HL-60 (cell line): ENCODE data around the gene DNMT1.

Experiments used
- DNase-seq, 2 experiments: peaks; one replicate each; pipeline ENCODE4 v3.0.0-alpha.2; 2010 to 2020; ENCODE audit warnings: low read depth in 1 of 2, low spot score in 1 of 2
- H3K27ac ChIP-seq: fragments of 250-450 bp; sonication (Bioruptor Pico); replicated peaks from 2 replicates; pipeline ENCODE4 v1.5.1; 2020; ENCODE audit warnings: mild to moderate bottlenecking, moderate library complexity
- H3K27me3 ChIP-seq: fragments of 250-450 bp; sonication (Bioruptor Pico); 2 replicates; pipeline ENCODE4 v1.5.1; 2021; ENCODE audit warnings: mild to moderate bottlenecking, moderate library complexity; ENCODE audit not compliant: insufficient read depth, poor library complexity, severe bottlenecking
- H3K4me3 ChIP-seq: replicated peaks from 2 replicates; pipeline ENCODE4 v1.5.1; 2011; ENCODE audit warnings: mild to moderate bottlenecking, control low read depth, low read length; ENCODE audit not compliant: insufficient read depth
- CTCF ChIP-seq: IDR thresholded peaks from one replicate; pipeline ENCODE4 v1.5.1; 2011; ENCODE audit warnings: low read length, control low read depth, inconsistent platforms; ENCODE audit not compliant: insufficient read depth
- GABPA ChIP-seq: IDR thresholded peaks from 2 replicates; pipeline ENCODE4 v1.6.1; 2012; ENCODE audit warnings: low read depth
- POLR2AphosphoS5 ChIP-seq: IDR thresholded peaks from 2 replicates; pipeline ENCODE4 v1.6.1; 2012; ENCODE audit warnings: low read depth
- REST ChIP-seq: IDR thresholded peaks from 2 replicates; pipeline ENCODE4 v1.6.1; 2012; ENCODE audit warnings: low read depth; ENCODE audit not compliant: insufficient replicate concordance
- SPI1 ChIP-seq: IDR thresholded peaks from 2 replicates; pipeline ENCODE4 v1.6.1; 2012; ENCODE audit warnings: low read depth, mild to moderate bottlenecking, borderline replicate concordance

DNMT1 gene

GRCh38 chr19:10093295-10094186 lies 101.2 kb downstream of the DNMT1 start:
- no peaks in the 10 kb centered on the region for H3K27me3 ChIP-seq
- H3K27ac ChIP-seq: no peak overlapping the region
- H3K4me3 ChIP-seq: no peak overlapping the region
- DNase-seq: no peak
- TF ChIP-seq GABPA: no peak
- no peak; the same call in 1 of the 2 replicates for TF ChIP-seq POLR2AphosphoS5
- TF ChIP-seq SPI1: no peak
- peak; percentile 90 for TF ChIP-seq REST

- TF ChIP-seq POLR2AphosphoS5 (no peak), CTCF (no peak), REST (no peak), SPI1 (no peak)
- H3K27me3 ChIP-seq: no peaks in the 10 kb centered on the region
- no peak overlapping the region for H3K4me3 ChIP-seq
- H3K27ac ChIP-seq: no peak overlapping the region
- no peak for DNase-seq
These were observed 102.0 kb downstream of the DNMT1 start for GRCh38 chr19:10092648-10093294.

GRCh38 chr19:10091895-10092641 lies 102.7 kb downstream of the DNMT1 start:
- no peak for DNase-seq
- H3K27ac ChIP-seq: no peak overlapping the region
- H3K4me3 ChIP-seq: no peak overlapping the region

More at GRCh38 chr19:10091895-10092641, 102.7 kb downstream of the DNMT1 start:
- no peaks in the 10 kb centered on the region for H3K27me3 ChIP-seq
- TF ChIP-seq POLR2AphosphoS5: no peak
- TF ChIP-seq REST: no peak
- no peak for TF ChIP-seq CTCF
- TF ChIP-seq SPI1: no peak
- no peak for TF ChIP-seq GABPA
